Mononuclear cell (primary cell): ENCODE measurements around the gene KRTAP1-1. TPM values are rescaled to one million over a fixed set of nuclear protein-coding genes. Genes with fewer than 3 reads are reported as not detected.
"Not testable (repeated sequence)": the region's sequence is repeated elsewhere in the genome, so short reads cannot be mapped to it uniquely, and the experiment has no call there.

Source experiments
- H3K27me3 ChIP-seq: 2 replicates; pipeline ENCODE4 v1.6.0; 2011; ENCODE audit warnings: low read length, control low read depth; ENCODE audit not compliant: insufficient read depth
- H3K4me1 ChIP-seq: 2 replicates; pipeline ENCODE4 v1.5.1; 2011; ENCODE audit warnings: mild to moderate bottlenecking, low read length, control low read depth; ENCODE audit not compliant: insufficient read depth
- H3K4me3 ChIP-seq: 2 replicates; pipeline ENCODE4 v1.5.1; 2011; ENCODE audit warnings: mild to moderate bottlenecking, low read length, moderate library complexity
- H3K9me3 ChIP-seq: 2 replicates; pipeline ENCODE4 v1.5.1; 2011; ENCODE audit warnings: low read depth, mild to moderate bottlenecking, control low read depth, low read length
- total RNA-seq: library from RNA; depleted of rRNA; stranded (reverse); fragments of >200 nt; gene quantifications from one replicate; pipeline ENCODE4 v1.2.3, GENCODE V29; 2012

KRTAP1-1 gene
- total RNA-seq, 1 donor, result not detected

DNA sequence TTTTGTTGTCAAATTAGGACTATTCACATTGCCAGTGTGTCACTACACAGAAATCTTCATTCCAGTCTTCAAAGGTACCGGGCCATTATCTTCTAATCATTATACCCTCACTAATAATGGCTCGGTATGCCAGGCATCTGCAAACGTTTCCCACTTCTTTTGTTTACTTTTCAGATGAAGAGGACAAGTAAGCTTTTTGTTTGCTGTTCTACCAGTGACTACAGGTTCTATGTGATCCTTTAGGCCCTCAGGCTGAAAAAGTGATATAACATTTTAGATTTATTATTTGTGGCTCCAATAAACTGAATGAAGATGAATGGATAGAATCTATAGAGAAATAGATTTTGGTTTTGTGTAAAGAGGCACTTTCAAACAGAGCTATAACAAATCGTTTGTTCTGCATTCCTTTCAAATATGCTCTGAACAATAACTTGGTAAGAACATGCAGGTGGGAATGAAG lies 31.9 kb downstream of the KRTAP1-1 start:
- H3K4me3 ChIP-seq, result no peak overlapping the region
- no peaks in the 10 kb centered on the region for H3K9me3 ChIP-seq
- H3K27me3 ChIP-seq, result peaks cover 2% of the 10 kb centered on the region
- no peaks in the 10 kb centered on the region for H3K4me1 ChIP-seq

DNA sequence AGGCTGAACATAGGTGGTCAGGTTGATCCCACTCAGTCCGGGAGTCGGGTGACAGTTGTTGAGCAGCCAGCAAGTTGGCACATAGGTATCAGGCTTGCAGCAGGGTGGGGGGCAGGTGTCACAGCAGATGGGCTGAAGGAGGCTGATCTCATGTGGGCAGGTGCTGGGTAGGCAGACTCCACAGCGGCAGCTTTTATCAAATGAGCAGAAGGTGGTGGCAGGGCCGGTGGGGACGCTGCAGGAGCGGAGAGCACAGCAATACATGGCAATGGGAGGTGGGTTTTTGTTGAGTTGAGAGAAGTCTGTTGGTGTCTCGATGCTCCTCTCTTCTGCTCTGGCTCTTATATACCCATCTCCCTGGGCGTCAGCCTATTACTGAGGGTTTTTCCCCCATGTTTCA lies 32.4 kb downstream of the KRTAP1-1 start, which contains the start of gene KRTAP3-1:
KRTAP3-1 (minus strand) TSS at position 318 of the 400 bp plus-strand sequence; CDS start at position 264, 54 bp downstream.
- Histone ChIP-seq H3K4me3 (no peak within 1 kb of the TSS), H3K9me3 (no peaks in the 10 kb centered on the region), H3K4me1 (no peaks in the 10 kb centered on the region), H3K27me3 (peaks cover 2% of the 10 kb centered on the region)

DNA sequence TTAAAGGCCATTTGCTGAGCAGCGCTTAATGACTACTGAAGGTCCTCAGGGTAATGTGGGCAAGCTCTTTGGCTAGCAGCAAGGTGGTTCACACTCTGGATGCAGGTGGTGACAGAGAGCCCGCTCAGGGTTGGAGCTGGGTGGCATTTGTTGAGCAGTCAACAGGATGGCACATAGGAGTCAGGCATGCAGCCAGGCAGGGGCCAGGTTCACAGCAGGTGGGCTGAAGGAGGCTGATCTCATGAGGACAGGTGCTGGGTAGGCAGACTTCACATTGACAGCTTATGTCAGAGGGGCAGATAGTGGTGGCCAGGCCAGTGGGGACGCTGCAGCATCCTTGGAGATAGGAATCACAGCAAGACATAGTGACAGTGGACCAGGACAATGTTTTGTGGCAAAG lies 36.9 kb downstream of the KRTAP1-1 start:
- Histone ChIP-seq H3K9me3 (no peaks in the 10 kb centered on the region), H3K4me1 (no peaks in the 10 kb centered on the region), H3K27me3 (peaks cover 12% of the 10 kb centered on the region), H3K4me3 (no peak overlapping the region)

DNA sequence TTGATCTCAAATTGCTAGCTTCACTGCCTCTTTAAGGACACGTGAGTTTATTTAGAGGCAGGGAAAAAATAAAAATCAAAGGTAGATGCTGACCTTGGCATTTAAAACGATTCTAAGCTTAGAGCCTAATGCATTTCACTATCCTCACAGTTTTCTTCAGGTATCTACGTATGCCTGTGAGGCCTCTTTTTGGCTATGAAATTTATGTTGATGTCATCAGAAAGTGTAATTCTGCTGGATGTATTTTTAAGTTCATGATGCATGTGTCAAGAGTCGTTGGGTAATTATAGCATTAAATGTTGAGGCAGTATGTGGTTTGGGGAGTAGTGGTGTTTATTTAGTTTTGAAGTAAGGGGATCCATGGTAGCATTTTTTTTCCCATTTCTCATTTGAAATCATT lies 37.3 kb downstream of the KRTAP1-1 start:
- Histone ChIP-seq H3K9me3 (no peaks in the 10 kb centered on the region), H3K4me3 (no peak overlapping the region), H3K27me3 (peaks cover 17% of the 10 kb centered on the region), H3K4me1 (no peaks in the 10 kb centered on the region)

DNA sequence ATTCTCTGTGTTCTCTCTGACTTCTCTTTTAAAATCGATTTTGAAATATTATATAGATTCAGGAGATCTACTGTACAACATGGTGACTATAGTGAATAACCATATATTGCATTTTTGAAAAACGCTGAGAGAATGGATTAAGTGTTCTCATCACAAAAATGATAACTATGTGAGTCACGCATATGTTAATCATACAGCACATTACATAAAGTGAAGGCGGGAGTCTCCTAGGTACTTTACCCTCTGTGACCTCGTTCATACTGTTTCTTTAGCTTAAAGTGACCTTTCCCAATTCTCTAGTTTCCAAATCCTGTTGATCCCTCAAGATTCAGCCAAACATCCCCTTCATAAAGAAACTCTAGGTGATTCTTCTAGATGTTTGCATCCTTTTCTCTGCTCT lies 38.4 kb downstream of the KRTAP1-1 start:
- Histone ChIP-seq H3K4me3 (no peak overlapping the region), H3K9me3 (no peaks in the 10 kb centered on the region), H3K27me3 (peaks cover 22% of the 10 kb centered on the region), H3K4me1 (no peaks in the 10 kb centered on the region)

DNA sequence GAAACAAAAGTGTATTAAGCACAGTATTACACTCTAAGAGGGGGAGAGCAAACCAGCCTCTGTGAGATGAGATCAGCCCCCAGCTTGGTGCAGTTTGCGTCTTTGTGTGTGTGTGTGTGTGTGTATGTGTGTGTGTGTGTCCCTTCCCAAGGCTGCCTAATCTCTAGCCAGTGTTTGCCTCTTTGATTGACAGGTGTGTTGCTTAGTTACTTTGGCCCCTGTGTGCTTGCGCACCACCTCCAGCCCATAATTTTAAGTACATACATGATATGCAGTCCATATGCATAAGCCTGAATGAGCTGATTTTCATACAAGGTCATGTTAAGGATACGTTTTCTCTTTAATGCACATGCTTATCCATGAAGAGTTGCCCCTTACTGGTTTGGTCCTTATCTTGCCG lies 39.5 kb downstream of the KRTAP1-1 start:
- Histone ChIP-seq H3K27me3 (peaks cover 32% of the 10 kb centered on the region), H3K4me1 (no peaks in the 10 kb centered on the region), H3K4me3 (no peak overlapping the region), H3K9me3 (no peaks in the 10 kb centered on the region)

DNA sequence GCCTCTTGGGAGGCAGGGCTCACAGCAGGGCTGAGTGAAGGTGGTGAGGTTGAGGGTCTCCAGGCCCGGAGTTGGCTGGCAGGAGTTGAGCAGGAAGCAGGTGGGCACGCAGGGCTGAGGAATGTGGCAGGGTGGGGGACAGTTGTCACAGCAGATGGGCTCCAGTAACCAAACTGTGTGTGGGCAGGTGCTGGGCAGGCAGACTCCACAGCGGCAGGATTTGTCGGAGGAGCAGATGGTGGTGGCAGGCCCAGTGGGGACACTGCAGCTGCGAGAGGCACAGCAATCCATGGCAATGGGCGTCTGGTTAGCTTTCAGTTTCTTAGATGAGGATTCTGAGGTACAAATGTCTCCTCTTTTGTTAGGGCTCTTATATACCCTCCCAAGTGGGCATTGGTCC lies 41.7 kb downstream of the KRTAP1-1 start, which contains the start of gene KRTAP3-2:
KRTAP3-2 (minus strand) TSS at position 344 of the 400 bp plus-strand sequence; CDS start at position 291, 53 bp downstream.
- not testable (repeated sequence) for H3K4me3 ChIP-seq, H3K9me3 ChIP-seq, H3K4me1 ChIP-seq
- peaks cover 47% of the 10 kb centered on the region for H3K27me3 ChIP-seq

DNA sequence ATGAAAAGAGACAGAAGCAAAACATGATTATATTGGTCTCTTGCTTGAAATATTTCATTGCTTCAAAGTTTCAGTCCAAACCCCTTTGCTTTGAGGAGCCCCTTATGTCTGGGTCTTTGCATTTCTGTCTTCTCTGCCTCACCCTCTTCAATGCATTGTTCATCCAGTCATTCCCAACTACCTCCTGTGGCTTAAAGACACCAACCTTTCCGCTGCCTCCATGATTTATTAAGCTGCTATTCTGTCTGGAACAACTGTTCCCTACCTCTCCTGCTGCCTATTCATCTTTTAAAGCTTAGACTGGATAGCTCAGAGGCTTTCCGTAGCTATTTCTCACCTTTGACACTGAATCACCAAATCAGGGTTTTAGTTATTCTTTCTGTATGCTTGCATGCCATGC lies 43.9 kb downstream of the KRTAP1-1 start:
- no peaks in the 10 kb centered on the region for H3K4me1 ChIP-seq
- H3K27me3 ChIP-seq, result peaks cover 56% of the 10 kb centered on the region
- no peaks in the 10 kb centered on the region for H3K9me3 ChIP-seq
- no peak overlapping the region for H3K4me3 ChIP-seq

- Histone ChIP-seq H3K4me3 (no peak overlapping the region), H3K27me3 (peaks cover 59% of the 10 kb centered on the region), H3K9me3 (no peaks in the 10 kb centered on the region), H3K4me1 (no peaks in the 10 kb centered on the region)
Observed at GRCh38 chr17:40996829-40997228, 44.4 kb downstream of the KRTAP1-1 start.

DNA sequence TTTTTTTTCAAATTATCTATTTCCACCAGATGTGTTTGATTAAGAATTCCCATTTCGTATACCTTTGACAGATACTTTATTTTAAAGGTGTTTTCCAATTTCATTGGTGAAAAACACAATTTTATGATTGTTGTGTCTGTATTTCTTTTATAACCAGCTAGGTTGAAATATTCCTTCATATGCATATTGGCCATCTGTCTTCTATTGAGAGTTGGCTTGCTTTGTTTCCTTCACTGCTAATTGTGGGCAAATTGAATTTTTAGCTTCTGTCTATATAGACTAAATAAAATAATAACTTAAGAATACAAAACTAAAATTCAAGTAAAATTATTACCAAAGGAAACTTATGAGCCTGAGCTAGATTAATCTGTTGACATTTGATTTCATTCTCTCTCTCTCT lies 46.1 kb downstream of the KRTAP1-1 start:
- Histone ChIP-seq H3K4me3 (no peak overlapping the region), H3K9me3 (no peaks in the 10 kb centered on the region), H3K27me3 (peaks cover 51% of the 10 kb centered on the region), H3K4me1 (no peaks in the 10 kb centered on the region)

DNA sequence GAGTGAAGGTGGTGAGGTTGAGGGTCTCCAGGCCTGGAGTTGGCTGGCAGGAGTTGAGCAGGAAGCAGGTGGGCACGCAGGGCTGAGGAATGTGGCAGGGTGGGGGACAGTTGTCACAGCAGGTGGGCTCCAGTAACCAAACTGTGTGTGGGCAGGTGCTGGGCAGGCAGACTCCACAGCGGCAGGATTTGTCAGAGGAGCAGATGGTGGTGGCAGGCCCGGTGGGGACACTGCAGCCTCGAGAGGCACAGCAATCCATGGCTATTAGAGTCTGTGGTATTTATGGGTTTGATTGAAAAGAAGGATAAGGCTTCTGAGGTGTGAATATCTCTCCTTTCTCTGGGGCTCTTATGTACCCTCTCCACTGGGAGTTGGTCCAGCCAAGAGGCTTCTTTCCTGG lies 47.4 kb downstream of the KRTAP1-1 start, which contains the start of gene KRTAP3-3:
KRTAP3-3 (minus strand) TSS at position 326 of the 400 bp plus-strand sequence; CDS start at position 259, 67 bp downstream.
- H3K9me3 ChIP-seq, result no peaks in the 10 kb centered on the region
- H3K4me1 ChIP-seq, result no peaks in the 10 kb centered on the region
- peaks cover 51% of the 10 kb centered on the region for H3K27me3 ChIP-seq
- H3K4me3 ChIP-seq, result no peak within 1 kb of the TSS

GRCh38 chr17:40993084-40993483 lies 48.2 kb downstream of the KRTAP1-1 start:
- H3K9me3 ChIP-seq, result no peaks in the 10 kb centered on the region
- H3K4me3 ChIP-seq, result no peak overlapping the region
- peaks cover 49% of the 10 kb centered on the region for H3K27me3 ChIP-seq
- no peaks in the 10 kb centered on the region for H3K4me1 ChIP-seq

DNA sequence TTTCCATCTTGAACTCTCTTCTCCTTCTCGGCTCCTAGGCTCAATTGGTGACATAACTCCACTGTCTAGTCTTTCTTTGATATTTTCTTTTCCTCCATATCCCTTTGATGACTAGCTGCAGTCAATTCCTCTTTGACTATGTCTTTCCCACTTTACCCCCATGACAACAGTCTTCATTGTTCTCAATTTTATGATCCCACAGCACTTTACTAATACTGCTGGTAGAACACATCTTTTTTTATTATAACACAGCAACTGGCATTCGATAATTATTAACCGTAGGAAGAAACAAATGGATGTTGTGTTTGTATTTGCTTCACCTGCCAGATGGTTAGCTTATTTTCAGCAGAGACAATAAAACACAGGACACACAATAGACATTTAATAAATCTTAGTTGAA lies 48.6 kb downstream of the KRTAP1-1 start:
- H3K4me3 ChIP-seq, result no peak overlapping the region
- peaks cover 45% of the 10 kb centered on the region for H3K27me3 ChIP-seq
- H3K4me1 ChIP-seq, result no peaks in the 10 kb centered on the region
- H3K9me3 ChIP-seq, result no peaks in the 10 kb centered on the region

Other genes with a start within 250 kb of the KRTAP1-1 start
- not detected for gene KRT28, start 241.5 kb downstream of the KRTAP1-1 start, total RNA-seq
- gene KRT10, start 218.8 kb downstream of the KRTAP1-1 start, total RNA-seq, result 4.3 TPM
- gene KRT12, start 174.2 kb downstream of the KRTAP1-1 start, total RNA-seq, result not detected
- gene KRT20, start 156.2 kb downstream of the KRTAP1-1 start, total RNA-seq, result not detected
- 0.52 TPM for gene KRT23, start 103.8 kb downstream of the KRTAP1-1 start, total RNA-seq
- gene KRT39, start 74.5 kb downstream of the KRTAP1-1 start, total RNA-seq, result not detected
- 0.10 TPM for gene KRT40, start 57.1 kb downstream of the KRTAP1-1 start, total RNA-seq
- gene KRTAP3-3, start 47.3 kb downstream of the KRTAP1-1 start, total RNA-seq, result 0.31 TPM
- not detected for gene KRTAP3-2, start 41.5 kb downstream of the KRTAP1-1 start, total RNA-seq
- gene KRTAP3-1, start 32.3 kb downstream of the KRTAP1-1 start, total RNA-seq, result not detected
- gene KRTAP1-5, start 14.2 kb downstream of the KRTAP1-1 start, total RNA-seq, result not detected
- not detected for gene KRTAP1-4, start 11.3 kb downstream of the KRTAP1-1 start, total RNA-seq
- gene KRTAP1-3, start 6.6 kb downstream of the KRTAP1-1 start, total RNA-seq, result not detected
- gene KRTAP2-1, start 5.9 kb upstream of the KRTAP1-1 start, total RNA-seq, result not detected
- not detected for gene KRTAP2-2, start 13.8 kb upstream of the KRTAP1-1 start, total RNA-seq
- not detected for gene KRTAP2-3, start 18.7 kb upstream of the KRTAP1-1 start, total RNA-seq
- gene KRTAP2-4, start 24.4 kb upstream of the KRTAP1-1 start, total RNA-seq, result not detected
- not detected for gene KRTAP4-7, start 42.7 kb upstream of the KRTAP1-1 start, total RNA-seq
- gene KRTAP4-8, start 56.7 kb upstream of the KRTAP1-1 start, total RNA-seq, result not detected
- not detected for gene KRTAP4-16, start 60.8 kb upstream of the KRTAP1-1 start, total RNA-seq
- not detected for gene KRTAP4-9, start 63.9 kb upstream of the KRTAP1-1 start, total RNA-seq
- gene KRTAP4-11, start 76.9 kb upstream of the KRTAP1-1 start, total RNA-seq, result not detected
- not detected for gene KRTAP4-12, start 82.7 kb upstream of the KRTAP1-1 start, total RNA-seq
- not detected for gene KRTAP4-6, start 99.1 kb upstream of the KRTAP1-1 start, total RNA-seq
- not detected for gene KRTAP4-5, start 108.4 kb upstream of the KRTAP1-1 start, total RNA-seq
- gene KRTAP4-4, start 119.3 kb upstream of the KRTAP1-1 start, total RNA-seq, result not detected
- gene KRTAP4-3, start 126.8 kb upstream of the KRTAP1-1 start, total RNA-seq, result not detected
- not detected for gene KRTAP4-2, start 136.8 kb upstream of the KRTAP1-1 start, total RNA-seq
- gene KRTAP4-1, start 143.5 kb upstream of the KRTAP1-1 start, total RNA-seq, result not detected
- not detected for gene KRTAP9-1, start 148.4 kb upstream of the KRTAP1-1 start, total RNA-seq
- gene KRTAP9-2, start 185.2 kb upstream of the KRTAP1-1 start, total RNA-seq, result not detected
- gene KRTAP9-3, start 191.0 kb upstream of the KRTAP1-1 start, total RNA-seq, result not detected
- not detected for gene KRTAP9-8, start 196.5 kb upstream of the KRTAP1-1 start, total RNA-seq
- not detected for gene KRTAP9-4, start 208.2 kb upstream of the KRTAP1-1 start, total RNA-seq
- gene KRTAP9-9, start 213.9 kb upstream of the KRTAP1-1 start, total RNA-seq, result not detected
- gene KRTAP9-6, start 223.9 kb upstream of the KRTAP1-1 start, total RNA-seq, result not detected
- not detected for gene KRTAP9-7, start 234.2 kb upstream of the KRTAP1-1 start, total RNA-seq